IPS-20b (cell line): ENCODE measurements around the gene CYP4V2.
"Not testable (repeated sequence)": the region's sequence is repeated elsewhere in the genome, so short reads cannot be mapped to it uniquely, and the experiment has no call there.

Source experiments
- H3K27ac ChIP-seq: one replicate; pipeline ENCODE4 v1.5.1; 2013; ENCODE audit warnings: low read length
- H3K27me3 ChIP-seq: 2 replicates; pipeline ENCODE4 v1.6.1; 2013; ENCODE audit warnings: mild to moderate bottlenecking, low read length, inconsistent platforms; ENCODE audit not compliant: insufficient read depth
- H3K36me3 ChIP-seq: 2 replicates; pipeline ENCODE4 v1.6.1; 2013; ENCODE audit warnings: low read depth, mild to moderate bottlenecking, inconsistent platforms, low read length, moderate library complexity; ENCODE audit not compliant: insufficient read depth
- H3K4me1 ChIP-seq: 2 replicates; pipeline ENCODE4 v1.6.1; 2013; ENCODE audit warnings: mild to moderate bottlenecking, control low read depth, inconsistent platforms, low read length, moderate library complexity; ENCODE audit not compliant: insufficient read depth
- H3K4me3 ChIP-seq: 2 replicates; pipeline ENCODE4 v1.5.1; 2013; ENCODE audit warnings: mild to moderate bottlenecking, low read length, inconsistent platforms
- H3K9ac ChIP-seq: 2 replicates; pipeline ENCODE4 v1.6.1; 2013; ENCODE audit warnings: low read depth, mild to moderate bottlenecking, inconsistent platforms, low read length, moderate library complexity
- H3K9me3 ChIP-seq: 2 replicates; pipeline ENCODE4 v1.6.1; 2013; ENCODE audit warnings: mild to moderate bottlenecking, low read depth, low read length, inconsistent platforms; ENCODE audit not compliant: insufficient read depth

Gene CYP4V2

DNA sequence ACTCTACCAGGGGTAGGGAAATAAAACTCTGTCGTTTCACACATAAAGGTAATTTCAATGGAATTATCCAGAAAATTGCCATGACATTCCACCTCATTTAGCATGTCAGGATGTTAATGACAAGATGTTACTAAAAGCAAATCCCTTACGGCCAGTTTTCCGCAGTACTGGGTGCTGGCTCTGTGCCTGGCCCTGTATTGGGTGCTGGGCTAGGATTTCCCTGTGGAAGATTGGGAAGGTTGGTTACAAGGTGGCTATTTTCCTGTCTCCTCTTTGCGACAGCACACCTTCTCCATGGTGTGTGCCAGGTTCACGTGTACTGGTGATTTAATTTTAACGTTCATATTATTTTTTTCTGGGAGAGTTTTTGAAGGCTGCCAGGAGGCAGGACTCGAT is 49.1 kb downstream of the CYP4V2 start:
- Histone ChIP-seq H3K9me3 (no peaks in the 10 kb centered on the region), H3K27me3 (no peaks in the 10 kb centered on the region), H3K4me3 (no peak overlapping the region), H3K27ac (no peak overlapping the region), H3K36me3 (peaks cover 30% of the 10 kb centered on the region; the same call in 1 of the 2 replicates), H3K9ac (peak overlapping the region; percentile 14; the same call in 1 of the 2 replicates), H3K4me1 (peaks cover 11% of the 10 kb centered on the region; the same call in 1 of the 2 replicates)

DNA sequence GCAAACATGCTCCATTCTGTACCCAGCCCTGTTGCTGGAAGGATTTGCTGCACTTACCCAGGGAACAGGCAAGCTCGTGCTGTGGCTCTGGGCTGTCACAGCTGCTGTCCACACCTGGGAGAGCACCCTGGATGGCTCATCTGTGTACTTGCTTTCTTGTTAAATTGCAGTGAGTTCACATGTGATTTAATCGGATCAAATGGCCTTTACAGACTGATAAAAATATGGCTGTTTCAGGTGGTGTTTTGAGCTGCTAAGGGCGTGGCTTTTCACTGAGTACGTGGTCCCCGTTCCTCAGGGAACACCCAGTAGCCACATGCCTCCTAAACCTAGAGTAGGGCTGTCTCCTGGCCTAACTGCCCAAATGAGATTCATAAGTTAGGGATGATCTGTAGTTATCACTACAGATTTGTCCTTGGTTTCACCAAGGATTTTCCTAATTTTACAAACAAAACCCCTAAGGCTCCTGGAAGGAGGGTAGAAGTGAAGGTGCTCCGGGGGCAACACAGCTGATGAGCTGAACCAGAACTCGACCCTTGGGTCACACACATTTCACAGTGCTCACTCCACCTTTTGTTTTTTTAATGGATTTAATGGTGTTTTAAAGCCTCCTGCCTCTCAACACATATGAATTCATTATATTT is 49.6 kb downstream of the CYP4V2 start:
- Histone ChIP-seq H3K9me3 (no peaks in the 10 kb centered on the region), H3K4me1 (peaks cover 11% of the 10 kb centered on the region; the same call in 1 of the 2 replicates), H3K27ac (peak overlapping the region; percentile 39), H3K36me3 (peaks cover 32% of the 10 kb centered on the region; the same call in 1 of the 2 replicates), H3K27me3 (no peaks in the 10 kb centered on the region), H3K4me3 (peak overlapping the region; percentile 52; the same call in 1 of the 2 replicates), H3K9ac (peak overlapping the region; percentile 62; the same call in 1 of the 2 replicates)

DNA sequence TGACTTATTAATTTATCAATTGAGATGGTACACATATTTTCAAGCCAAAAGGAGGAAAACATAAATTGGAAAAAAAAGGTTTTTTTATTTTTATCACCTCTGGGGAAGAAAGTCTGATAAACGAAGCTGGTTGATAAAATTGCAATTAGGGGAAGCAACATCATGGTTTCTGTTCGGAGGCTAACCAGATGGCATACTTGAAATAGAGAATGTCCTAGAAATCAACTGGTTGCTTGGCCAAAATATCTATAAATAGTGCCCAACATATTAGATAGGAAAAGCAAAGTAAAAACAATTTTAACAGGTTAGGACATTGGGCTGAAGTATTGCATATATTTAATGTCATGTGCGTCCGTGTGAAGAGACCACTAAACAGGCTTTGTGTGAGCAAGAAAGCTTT is 50.2 kb downstream of the CYP4V2 start:
- peaks cover 32% of the 10 kb centered on the region; the same call in 1 of the 2 replicates for H3K36me3 ChIP-seq
- no peaks in the 10 kb centered on the region for H3K27me3 ChIP-seq
- H3K4me1 ChIP-seq: peaks cover 11% of the 10 kb centered on the region; the same call in 1 of the 2 replicates
- peak overlapping the region; percentile 39 for H3K27ac ChIP-seq
- peak overlapping the region; percentile 52; the same call in 1 of the 2 replicates for H3K4me3 ChIP-seq
- no peaks in the 10 kb centered on the region for H3K9me3 ChIP-seq
- H3K9ac ChIP-seq: peak overlapping the region; percentile 62; the same call in 1 of the 2 replicates

DNA sequence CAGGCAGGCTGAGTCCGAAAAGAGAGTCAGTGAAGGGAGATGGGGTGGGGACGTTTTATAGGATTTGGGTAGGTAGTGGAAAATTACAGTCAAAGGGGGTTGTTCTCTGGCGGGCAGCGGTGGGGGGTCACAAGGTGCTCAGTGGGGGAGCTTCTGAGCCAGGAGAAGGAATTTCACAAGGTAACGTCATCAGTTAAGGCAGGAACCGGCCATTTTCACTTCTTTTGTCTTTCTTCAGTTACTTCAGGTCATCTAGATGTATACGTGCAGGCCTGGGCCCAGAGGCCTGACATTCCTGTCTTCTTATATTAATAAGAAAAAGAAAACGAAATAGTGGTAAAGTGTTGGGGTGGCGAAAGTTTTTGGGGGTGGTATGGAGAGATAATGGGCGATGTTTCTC is 50.7 kb downstream of the CYP4V2 start:
- H3K4me3 ChIP-seq: peak overlapping the region; percentile 68; the same call in 1 of the 2 replicates
- peaks cover 32% of the 10 kb centered on the region; the same call in 1 of the 2 replicates for H3K36me3 ChIP-seq
- not testable (repeated sequence) for H3K27me3 ChIP-seq, H3K27ac ChIP-seq, H3K9me3 ChIP-seq
- peak overlapping the region; percentile 62; the same call in 1 of the 2 replicates for H3K9ac ChIP-seq
- peaks cover 11% of the 10 kb centered on the region; the same call in 1 of the 2 replicates for H3K4me1 ChIP-seq

DNA sequence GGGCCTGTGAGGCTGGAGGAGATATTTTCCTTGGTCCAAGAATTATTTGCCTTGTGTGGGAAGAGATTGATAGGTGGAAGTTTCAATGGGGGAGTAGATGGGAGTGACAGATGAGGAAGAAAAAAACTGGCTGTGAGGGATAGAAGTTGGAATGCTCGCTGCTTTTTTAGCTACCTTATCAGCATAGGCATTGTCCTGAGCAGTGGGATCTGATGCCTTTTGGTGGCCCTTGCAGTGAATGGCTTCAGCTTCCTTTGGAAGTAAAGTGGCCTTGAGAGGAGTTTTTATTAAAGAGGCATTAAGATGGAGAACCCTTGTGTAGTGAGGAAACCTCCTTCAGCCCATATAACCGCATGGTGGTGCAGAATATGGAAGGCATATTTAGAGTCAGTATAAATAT is 52.0 kb downstream of the CYP4V2 start:
- H3K9me3 ChIP-seq: no peaks in the 10 kb centered on the region
- H3K27me3 ChIP-seq: no peaks in the 10 kb centered on the region
- peaks cover 32% of the 10 kb centered on the region; the same call in 1 of the 2 replicates for H3K36me3 ChIP-seq
- H3K27ac ChIP-seq: no peak overlapping the region
- H3K4me1 ChIP-seq: peaks cover 18% of the 10 kb centered on the region; the same call in 1 of the 2 replicates
- peak overlapping the region; percentile 68 for H3K4me3 ChIP-seq
- H3K9ac ChIP-seq: peak overlapping the region; percentile 9; the same call in 1 of the 2 replicates

DNA sequence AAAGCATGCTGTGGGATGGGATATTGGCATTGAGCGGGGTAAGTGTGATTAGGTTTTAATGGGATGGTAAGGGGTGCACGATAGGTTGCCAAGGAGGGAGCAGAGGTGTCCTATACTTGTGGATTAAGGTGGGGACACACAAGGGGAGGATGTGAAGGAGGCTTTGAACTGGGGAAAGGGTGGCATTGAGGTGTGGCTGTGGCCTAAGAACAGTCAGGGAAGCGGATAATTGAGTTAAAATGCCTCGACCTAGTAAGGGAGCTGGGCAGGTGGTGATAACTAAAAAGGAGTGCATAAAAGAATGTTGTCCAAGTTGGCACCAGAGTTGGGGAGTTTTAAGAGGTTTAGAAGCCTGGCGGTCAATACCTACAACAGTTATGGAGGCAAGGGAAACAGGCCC is 53.5 kb downstream of the CYP4V2 start:
- Histone ChIP-seq H3K27ac (peak overlapping the region; percentile 42), H3K4me3 (peak overlapping the region; percentile 68), H3K9ac (peak overlapping the region; percentile 94; the same call in 1 of the 2 replicates), H3K27me3 (no peaks in the 10 kb centered on the region), H3K36me3 (peaks cover 32% of the 10 kb centered on the region; the same call in 1 of the 2 replicates), H3K9me3 (no peaks in the 10 kb centered on the region), H3K4me1 (peaks cover 31% of the 10 kb centered on the region; the same call in 1 of the 2 replicates)

DNA sequence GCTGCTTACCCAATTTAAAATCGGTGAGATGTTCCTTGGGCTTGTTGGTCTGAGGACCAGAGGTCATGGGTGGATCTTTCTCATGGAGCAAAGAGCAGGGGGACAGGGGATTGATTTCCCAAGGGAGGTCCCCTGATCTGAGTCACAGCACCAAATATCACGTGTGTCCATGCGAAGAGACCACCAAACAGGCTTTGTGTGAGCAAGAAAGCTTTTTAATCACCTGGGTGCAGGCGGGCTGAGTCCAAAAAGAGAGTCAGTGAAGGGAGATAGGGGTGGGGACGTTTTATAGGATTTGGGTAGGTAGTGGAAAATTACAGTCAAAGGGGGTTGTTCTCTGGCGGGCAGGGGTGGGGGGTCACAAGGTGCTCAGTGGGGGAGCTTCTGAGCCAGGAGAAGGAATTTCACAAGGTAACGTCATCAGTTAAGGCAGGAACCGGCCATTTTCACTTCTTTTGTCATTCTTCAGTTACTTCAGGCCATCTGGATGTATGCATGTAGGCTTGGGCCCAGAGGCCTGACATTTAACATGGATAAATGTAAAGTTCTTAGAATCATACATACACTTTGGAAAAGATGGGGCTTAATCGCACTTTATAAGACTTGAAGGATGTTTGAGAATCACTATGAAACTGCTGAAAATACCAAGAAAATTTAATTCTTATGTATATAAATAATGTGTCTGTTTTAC is 55.8 kb downstream of the CYP4V2 start:
- Histone ChIP-seq H3K27ac (peak overlapping the region; percentile 70), H3K9ac (peak overlapping the region; percentile 94), H3K4me1 (peaks cover 47% of the 10 kb centered on the region), H3K36me3 (peaks cover 28% of the 10 kb centered on the region; the same call in 1 of the 2 replicates), H3K4me3 (peak overlapping the region; percentile 79)
- H3K27me3 ChIP-seq, H3K9me3 ChIP-seq: not testable (repeated sequence)

DNA sequence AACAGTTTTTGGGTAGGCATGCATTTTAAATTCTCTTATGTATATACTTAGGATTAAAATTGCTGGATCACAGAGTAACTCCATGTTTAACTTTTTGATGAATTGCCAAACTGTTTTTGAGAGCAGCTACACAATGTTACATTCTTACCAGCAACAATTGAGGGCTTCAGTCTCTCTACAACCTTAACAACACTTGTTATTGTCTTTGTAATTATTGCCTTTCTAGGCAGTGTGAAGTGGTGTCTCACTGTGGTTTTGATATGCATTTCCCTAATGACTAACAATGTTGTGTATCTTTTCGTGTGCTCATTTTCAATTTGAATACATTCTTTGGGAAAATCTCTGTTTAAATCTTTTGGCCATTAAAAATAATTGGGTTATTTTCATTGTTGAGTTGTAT is 57.3 kb downstream of the CYP4V2 start:
- peak overlapping the region; percentile 90 for H3K27ac ChIP-seq
- H3K4me3 ChIP-seq: peak overlapping the region; percentile 54
- H3K4me1 ChIP-seq: peaks cover 43% of the 10 kb centered on the region
- H3K9me3 ChIP-seq: no peaks in the 10 kb centered on the region
- H3K27me3 ChIP-seq: no peaks in the 10 kb centered on the region
- H3K36me3 ChIP-seq: peaks cover 23% of the 10 kb centered on the region; the same call in 1 of the 2 replicates
- H3K9ac ChIP-seq: peak overlapping the region; percentile 81

DNA sequence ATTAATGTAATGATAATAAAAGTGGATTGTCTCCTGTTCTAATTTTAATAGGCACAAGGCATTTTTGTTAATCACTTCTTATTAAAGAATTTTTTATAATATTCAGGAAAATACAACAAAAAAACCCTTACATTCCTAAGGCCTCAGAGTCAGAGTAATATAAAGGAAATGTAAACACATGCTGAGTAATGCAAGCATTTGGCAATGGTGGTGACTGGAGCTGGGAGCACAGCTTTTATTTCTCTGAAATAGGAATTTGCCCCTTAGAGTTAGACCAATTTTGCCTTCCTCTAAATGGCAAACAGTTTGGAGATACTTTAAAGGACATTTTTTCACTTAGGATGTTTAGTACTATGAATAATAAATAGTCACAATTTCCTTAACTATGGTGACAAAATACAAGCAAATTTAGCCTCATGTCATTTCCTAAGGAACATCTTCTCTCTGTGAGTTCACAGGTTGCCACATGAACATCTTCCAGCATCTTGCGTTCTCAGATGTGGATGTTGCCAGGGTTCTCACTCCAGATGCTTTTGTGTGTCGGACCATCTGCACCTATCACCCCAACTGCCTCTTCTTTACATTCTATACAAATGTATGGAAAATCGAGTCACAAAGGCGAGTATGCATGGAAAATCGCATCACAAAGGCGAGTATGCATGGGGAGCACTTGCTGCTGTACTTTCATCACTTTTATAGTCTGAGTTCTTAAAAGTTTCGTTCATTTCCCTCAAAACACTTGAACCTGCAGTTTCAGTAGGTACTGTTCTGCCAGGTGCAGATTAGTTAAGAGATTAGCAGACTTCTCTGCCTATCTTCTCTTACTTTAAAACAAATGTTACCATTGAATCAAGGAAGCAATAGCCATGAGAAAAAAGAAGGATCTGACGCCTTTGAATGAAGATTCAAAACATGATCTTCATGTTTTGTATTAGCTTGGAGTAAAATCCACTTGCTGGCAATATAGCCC is 58.7 kb downstream of the CYP4V2 start:
- peaks cover 10% of the 10 kb centered on the region; the same call in 1 of the 2 replicates for H3K36me3 ChIP-seq
- H3K4me3 ChIP-seq: peak overlapping the region; percentile 54
- H3K4me1 ChIP-seq: peaks cover 43% of the 10 kb centered on the region
- peak overlapping the region; percentile 90 for H3K27ac ChIP-seq
- no peaks in the 10 kb centered on the region for H3K27me3 ChIP-seq
- no peaks in the 10 kb centered on the region for H3K9me3 ChIP-seq
- H3K9ac ChIP-seq: peak overlapping the region; percentile 81

DNA sequence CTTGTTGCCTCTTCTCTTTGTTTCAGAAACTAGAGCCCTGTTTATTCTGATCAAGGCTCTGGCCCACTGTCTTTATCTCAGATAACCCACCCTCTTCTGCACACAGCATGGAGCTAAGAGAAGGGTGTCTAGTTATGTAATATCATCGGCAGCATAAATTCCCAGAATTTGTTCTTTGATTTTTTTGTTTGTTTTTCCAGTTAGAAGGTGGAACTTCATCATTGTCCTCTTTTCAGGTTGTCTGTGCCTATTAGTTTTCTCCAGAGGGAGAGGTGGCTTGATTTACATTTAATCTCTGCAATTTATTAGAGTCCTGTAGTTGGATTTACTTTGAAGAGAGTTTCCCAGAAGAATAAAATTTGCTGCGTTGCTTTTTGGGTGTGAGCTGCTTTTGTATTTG is 59.4 kb downstream of the CYP4V2 start:
- no peaks in the 10 kb centered on the region for H3K9me3 ChIP-seq
- no peaks in the 10 kb centered on the region for H3K27me3 ChIP-seq
- peak overlapping the region; percentile 54 for H3K4me3 ChIP-seq
- peak overlapping the region; percentile 90 for H3K27ac ChIP-seq
- peaks cover 4% of the 10 kb centered on the region; the same call in 1 of the 2 replicates for H3K36me3 ChIP-seq
- H3K4me1 ChIP-seq: peaks cover 43% of the 10 kb centered on the region
- peak overlapping the region; percentile 81 for H3K9ac ChIP-seq

DNA sequence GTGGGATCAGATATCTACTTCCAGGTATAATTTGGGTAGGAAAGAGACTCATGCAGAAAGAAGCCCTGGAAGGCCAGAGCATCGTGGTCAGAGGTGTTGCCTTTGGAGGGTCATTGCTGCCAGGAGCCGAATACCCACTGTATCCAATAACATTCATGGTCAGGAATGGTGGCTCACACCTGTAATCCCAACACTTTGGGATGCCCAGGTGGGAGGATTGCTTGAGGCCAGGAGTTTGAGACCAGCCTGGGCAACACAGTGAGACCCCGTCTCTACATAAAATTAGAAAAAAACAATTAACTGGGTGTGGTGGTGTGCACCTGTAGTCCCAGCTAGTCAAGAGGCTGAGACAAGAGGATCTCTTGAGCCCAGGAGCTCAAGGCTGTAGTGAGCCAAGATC is 63.8 kb downstream of the CYP4V2 start:
- H3K27me3 ChIP-seq: no peaks in the 10 kb centered on the region
- H3K4me1 ChIP-seq: peaks cover 20% of the 10 kb centered on the region
- no peak overlapping the region for H3K4me3 ChIP-seq
- no peak overlapping the region for H3K9ac ChIP-seq
- H3K36me3 ChIP-seq: peaks cover 20% of the 10 kb centered on the region
- no peak overlapping the region for H3K27ac ChIP-seq
- no peaks in the 10 kb centered on the region for H3K9me3 ChIP-seq
